HG02852 (cell line): ENCODE measurements around the gene SPINK8.
"Not testable (repeated sequence)": the region's sequence is repeated elsewhere in the genome, so short reads cannot be mapped to it uniquely, and the experiment has no call there.

Experiments used
- ATAC-seq: cut with Tn5 transposase; IDR thresholded peaks from one replicate; pipeline ENCODE4 v1.9.1; 2021; ENCODE audit warnings: mild to moderate bottlenecking, moderate library complexity; ENCODE audit not compliant: unreplicated experiment

Gene SPINK8

DNA sequence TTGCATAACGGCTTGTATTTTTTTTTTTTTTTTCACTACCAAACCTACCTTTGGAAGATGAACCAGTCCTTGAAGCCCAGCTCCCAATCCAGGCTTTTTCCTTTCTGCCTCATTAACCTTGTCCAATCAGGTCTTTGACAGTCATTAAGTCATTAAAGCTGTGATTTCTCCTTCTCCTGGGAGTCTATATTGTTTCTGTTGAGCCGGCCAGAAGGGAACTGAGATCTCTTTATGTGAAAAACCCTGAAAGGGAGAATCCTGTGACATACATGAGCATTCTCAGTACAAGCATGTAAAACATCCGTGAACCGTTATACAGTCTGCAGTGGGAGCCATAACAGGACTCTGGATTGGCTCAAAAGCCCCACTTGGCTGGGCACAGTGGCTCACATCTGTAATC lies 52.6 kb downstream of the SPINK8 start:
- no peak for ATAC-seq

DNA sequence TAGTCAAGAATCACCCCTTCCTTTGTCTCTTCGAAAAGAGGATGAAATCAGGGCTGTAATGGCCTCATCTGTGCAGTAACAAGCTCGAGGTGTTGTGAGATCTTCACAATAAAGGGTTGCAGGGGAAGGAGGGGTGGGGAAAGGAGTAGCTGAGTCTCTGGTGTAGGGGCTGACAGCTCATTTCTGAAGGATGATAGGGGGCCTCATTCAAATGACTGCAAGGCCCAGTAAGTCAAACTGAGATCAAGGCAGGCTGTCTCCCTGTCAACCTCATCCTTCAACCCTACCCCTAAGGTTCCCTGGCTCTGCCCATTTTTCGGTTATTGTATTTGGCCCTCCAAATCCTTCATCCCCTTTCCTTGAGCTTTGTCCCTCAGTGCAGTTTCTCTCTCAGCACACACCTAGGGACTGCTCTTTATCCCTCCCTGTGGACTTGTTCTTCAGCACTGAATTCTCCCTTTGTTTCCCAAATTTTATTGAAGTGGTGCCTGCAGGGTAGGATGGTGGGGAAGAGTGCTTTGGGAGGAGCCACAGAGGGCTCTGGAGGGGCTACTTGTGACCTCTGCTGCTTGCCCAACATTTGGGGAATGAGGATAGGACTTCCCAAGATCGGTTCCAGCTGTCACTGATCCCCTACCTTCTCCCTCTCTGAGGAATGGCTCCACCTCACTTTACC lies 54.4 kb downstream of the SPINK8 start:
- no peak for ATAC-seq

DNA sequence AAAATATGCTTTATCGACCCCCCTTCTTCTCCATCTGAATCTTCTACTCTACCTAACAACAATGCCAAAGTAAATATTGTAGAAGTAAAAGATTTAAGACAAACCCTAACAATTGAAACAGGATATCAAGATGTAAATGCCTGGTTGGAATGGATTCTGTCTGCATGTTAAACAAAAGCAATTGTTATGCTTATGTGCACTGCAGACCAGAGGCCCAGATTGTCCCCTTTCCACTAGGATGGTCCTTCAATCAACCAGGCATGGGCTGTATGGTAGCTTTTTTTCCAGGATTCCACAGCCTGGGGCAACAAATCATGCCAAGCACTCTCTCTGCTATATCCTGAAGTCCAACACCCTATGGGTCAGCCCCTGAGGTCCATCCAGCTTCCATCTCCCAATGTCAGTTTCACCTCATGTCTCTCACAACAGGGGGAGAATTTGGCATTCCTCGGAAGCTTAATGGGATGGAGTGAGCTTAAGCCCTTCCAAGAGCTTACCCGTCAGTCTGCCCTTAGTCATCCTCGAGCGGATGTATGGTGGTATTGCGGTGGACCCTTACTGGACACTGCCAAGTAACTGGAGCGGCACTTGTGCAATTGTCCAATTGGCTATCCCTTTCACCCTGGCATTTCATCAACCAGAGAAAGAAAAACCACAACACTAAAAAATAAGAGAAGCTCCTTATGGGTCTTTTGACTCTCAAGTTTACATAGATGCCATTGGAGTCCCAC lies 56.4 kb downstream of the SPINK8 start:
- ATAC-seq = no peak

DNA sequence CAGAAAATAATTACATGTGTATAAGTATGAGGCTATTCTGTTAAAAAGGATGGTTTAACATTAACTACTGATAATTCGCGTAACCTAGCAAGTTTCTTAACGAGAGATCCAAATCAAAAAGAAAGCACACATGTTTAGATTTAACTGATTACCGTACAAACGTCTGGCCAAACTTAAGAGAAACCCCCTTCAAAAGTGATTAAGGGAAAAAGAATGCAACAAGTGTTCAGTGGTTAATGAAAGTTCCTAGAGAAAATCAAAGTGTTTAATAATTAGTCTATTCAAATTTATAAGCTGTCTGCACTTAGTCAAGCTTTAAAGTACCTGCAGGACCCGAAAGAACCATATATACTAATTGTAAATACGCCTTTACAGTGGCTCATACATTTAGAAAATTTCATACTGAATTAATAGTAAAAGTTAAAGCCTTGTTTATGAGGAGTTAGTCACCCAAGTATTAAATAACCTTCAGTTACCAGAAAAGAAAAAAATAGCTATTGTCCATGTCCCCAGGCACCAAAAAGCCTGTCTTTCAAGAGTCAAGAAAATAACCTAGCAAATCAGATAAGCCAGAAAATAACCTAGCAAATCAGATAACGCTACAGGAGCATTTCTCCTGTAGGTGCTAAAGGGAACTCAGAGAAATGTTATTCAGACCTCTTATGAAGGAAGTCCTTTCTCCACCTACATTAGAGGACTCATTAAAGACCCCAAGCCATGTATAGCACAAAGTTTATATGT lies 58.0 kb downstream of the SPINK8 start:
- no peak for ATAC-seq

DNA sequence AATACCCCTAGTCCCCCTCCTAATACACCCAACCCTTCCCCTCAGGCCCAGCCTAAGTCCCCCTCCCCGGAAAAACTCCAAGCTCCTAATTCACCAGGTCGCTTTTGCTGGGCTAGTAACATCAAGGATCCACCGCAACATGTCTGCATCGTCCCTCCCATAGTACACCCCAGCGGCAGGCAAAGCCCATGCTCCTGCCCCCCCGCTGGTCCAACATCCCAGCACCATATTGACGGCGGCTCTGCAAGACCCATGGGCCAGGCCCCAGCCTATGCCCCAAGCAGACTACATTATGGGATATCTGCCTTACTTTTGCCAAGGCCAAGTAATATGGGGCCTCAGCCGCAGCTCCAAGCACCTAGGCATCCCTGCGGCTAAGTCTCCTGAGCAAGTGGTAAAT lies 59.0 kb downstream of the SPINK8 start:
- ATAC-seq = no peak

DNA sequence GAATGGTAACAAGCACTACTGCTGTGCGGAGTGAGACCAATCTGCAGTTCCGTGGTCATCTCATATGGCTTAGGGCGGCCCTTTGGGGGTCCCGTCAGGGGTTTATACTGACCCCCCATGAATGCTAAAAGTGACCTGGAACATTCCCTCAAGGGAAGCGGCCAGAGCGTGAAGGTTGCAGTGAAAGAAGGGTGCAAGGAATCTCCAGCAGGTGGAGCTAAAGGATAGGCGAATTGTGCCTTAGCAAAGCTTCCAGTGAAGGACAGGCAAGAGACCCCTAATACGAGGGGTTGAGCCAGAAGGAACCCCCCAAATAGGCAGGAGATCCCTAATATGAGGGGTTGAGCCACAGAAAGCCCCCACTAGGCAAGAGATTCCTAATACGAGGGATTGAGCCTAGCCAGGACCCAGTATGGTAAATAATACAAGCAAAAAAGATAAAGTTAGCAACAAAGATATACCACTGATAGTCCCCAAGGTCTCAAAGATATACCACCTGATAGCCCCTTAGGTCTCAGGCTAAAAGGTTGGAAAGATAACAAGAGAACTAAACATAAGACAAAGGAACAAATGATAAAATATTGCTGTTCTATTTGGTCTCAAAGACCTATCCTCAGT lies 59.8 kb downstream of the SPINK8 start:
- ATAC-seq = no peak

DNA sequence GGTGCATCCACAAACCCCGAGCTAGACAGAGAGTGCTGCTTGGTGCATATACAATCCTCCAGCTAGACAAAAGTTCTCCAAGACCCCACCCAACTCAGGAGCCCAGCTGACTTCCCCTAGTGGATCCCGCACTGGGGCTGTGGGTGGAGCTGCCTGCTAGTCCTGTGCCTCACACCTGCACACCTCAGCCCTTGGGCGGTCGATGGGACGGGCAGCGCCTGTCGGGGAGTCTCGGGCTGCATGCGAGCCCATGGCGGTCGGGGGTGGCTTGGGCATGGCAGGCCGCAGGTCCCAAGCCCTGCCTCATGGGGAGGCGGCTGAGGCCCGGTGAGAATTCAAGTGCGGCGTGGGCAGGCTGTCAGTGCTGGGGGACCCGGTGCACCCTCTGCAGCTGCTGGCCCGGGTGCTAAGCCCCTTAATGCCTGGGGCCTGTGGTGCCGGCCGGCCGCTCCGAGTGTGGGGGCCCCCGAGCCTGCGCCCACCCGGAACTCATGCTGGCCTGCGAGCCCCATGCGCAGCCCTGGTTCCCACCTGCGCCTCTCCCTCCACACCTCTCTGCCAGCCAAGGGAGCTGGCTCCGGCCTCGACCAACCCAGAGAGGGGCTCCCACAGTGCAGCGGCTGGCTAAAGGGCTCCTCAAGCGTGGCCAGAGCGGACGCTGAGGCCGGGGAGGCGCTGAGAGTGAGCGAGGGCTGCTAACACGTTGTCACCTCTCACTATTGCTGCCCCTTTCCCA lies 61.5 kb downstream of the SPINK8 start:
- no peak for ATAC-seq

DNA sequence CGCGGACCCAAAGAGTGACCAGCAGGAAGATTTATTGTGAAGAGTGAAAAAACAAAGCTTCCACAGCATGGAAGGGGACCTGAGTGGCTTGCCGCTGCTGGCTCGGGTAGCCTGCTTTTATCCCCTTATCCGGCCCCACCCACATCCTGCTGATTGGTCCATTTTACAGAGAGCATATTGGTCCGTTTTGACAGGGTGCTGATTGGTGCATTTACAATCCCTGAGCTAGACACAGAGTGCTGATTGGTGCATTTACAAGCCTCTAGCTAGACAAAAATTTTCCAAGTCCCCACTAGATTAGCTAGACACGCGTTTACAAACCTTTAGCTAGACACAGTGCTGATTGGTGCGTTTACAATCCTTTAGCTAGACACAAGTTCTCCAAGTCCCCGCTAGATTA lies 62.2 kb downstream of the SPINK8 start:
- not testable (repeated sequence) for ATAC-seq

DNA sequence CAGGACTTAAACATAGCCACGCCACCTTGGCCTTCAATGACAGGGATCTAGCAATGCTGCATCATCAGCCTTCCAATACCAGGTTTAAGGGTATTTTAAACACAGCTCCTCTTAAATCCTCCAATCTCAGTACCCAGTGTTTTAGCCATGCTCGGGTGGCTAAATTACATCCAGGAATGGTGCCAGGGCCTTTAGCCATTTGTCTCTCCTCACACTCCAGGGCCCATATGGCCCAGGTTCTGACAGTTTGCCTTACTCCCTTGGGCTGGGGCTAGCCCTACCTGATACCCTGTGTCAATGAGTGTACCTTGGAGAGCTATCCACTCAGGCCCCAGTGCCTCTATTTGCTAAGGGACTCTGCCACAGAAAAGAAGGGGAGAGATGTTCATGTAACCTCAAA lies 63.2 kb downstream of the SPINK8 start:
- ATAC-seq = no peak

DNA sequence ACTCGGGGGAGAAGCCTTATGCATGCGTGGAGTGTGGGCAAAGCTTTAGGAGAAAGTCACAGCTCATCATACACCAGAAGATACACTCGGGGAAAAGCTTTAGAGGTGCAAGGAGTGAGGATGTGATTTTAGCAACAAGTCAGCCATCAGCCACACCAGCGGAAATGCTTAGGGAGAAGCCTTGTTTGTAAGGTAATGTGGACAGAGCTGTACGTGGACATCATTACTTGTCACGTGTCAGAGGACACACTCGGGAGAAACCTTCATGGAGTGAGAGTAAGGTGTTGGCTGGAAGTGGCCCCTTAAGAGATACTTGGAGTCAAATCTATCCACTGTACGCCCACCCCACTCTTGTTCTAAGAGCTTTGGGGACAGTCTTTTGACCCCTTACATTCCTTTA lies 63.9 kb downstream of the SPINK8 start:
- no peak for ATAC-seq

DNA sequence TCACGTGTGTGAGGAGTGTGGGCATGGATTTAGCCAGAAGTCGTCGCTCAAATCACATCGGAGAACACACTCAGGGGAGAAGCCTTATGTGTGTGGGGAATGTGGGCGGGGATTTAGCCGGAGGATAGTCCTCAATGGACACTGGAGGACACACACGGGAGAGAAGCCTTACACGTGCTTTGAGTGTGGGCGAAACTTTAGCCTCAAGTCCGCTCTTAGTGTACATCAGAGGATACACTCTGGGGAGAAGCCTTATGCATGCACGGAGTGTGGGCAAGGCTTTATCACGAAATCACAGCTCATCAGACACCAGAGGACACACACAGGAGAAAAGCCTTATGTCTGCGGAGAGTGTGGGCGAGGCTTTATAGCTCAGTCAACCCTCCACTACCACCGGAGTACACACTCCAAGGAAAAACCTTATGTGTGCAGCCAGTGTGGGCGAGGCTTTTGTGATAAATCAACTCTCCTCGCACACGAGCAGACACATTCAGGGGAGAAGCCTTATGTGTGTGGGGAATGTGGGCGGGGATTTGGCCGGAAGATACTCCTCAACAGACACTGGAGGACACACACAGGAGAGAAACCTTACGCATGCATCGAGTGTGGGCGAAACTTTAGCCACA lies 64.4 kb downstream of the SPINK8 start:
- ATAC-seq = no peak

DNA sequence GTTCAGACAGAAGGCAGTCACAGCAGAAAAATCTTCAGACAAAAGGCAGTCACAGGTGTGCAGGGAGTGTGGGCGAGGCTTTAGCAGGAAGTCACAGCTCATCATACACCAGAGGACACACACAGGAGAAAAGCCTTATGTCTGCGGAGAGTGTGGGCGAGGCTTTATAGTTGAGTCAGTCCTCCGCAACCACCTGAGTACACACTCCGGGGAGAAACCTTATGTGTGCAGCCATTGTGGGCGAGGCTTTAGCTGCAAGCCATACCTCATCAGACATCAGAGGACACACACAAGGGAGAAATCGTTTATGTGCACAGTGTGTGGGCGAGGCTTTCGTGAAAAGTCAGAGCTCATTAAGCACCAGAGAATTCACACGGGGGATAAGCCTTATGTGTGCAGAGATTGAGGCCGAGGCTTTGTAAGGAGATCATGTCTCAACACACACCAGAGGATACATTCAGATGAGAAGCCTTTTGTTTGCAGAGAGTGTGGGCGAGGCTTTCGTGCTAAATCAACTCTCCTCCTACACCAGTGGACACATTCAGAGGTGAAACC lies 65.0 kb downstream of the SPINK8 start:
- ATAC-seq = no peak

DNA sequence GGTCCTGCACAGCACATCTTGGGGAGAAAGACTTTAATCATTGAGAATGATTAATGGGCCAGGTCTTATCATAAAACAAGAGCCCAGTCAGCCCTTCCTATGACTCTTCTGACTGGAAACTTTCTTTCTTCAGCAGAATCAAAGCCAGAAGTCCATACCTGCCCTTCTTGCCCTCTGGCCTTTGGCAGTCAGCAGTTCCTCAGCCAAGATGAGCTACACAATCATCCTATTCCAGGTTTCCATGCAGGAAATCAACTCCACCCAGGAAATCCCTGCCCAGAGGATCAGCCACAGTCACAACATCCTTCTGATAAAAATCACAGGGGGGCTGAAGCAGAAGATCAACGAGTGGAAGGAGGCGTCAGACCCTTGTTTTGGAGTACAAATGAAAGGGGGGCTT lies 65.7 kb downstream of the SPINK8 start:
- ATAC-seq = no peak

DNA sequence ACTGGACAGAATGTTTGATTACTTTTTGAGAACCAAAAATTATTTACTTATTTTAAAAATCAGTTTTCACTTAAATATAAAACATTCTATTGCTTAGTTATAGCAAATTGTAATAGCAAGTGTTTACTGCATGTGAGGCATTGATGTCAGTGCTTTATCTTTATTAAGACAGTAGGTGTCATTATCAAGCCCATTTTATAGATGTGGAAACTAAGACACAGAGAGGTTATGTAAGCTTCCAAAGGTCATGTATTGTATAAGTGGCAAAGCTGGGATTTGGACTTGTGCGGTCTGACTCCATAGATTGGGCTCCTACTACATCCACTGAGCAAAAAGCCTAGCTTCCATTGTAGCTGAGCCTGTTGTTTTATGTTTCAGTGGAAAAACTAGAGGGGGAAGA lies 74.9 kb downstream of the SPINK8 start:
- no peak for ATAC-seq
